AG09309 (cell line): ENCODE data around the gene VAV2.

Experiments used
- DNase-seq: peaks from one replicate; pipeline ENCODE4 v3.0.0-alpha.2; 2010; ENCODE audit warnings: low read depth
- H3K4me3 ChIP-seq: 2 replicates; pipeline ENCODE4 v1.5.1; 2011; ENCODE audit warnings: mild to moderate bottlenecking, low read depth, low read length, moderate library complexity; ENCODE audit not compliant: control insufficient read depth
- CTCF ChIP-seq: IDR thresholded peaks from 2 replicates; pipeline ENCODE4 v1.5.1; 2011; ENCODE audit warnings: mild to moderate bottlenecking, low read depth, low read length, inconsistent platforms; ENCODE audit not compliant: insufficient read depth, control insufficient read depth; ENCODE audit errors: missing control alignments

VAV2 gene

GRCh38 chr9:133714606-133715294 lies 277.4 kb downstream of the VAV2 start:
- TF ChIP-seq CTCF = no peak
- no peak for DNase-seq
- no peak overlapping the region for H3K4me3 ChIP-seq

GRCh38 chr9:133713960-133714495 lies 278.1 kb downstream of the VAV2 start:
- no peak for TF ChIP-seq CTCF
- H3K4me3 ChIP-seq = no peak overlapping the region
- no peak for DNase-seq

- no peak for DNase-seq
- no peak for TF ChIP-seq CTCF
- no peak overlapping the region for H3K4me3 ChIP-seq
Observed at GRCh38 chr9:133713150-133713959, 278.8 kb downstream of the VAV2 start.

GRCh38 chr9:133712221-133713100 lies 279.7 kb downstream of the VAV2 start:
- DNase-seq = no peak
- no peak overlapping the region for H3K4me3 ChIP-seq
- TF ChIP-seq CTCF = no peak
